Panc1 (cell line): ENCODE results near the gene CPD. TPM values are rescaled to one million over a fixed set of nuclear protein-coding genes. Genes with fewer than 3 reads are reported as not detected.

Source experiments
- ATAC-seq: fragments of 200-7000 bp; cut with Tn5 transposase; 2 replicates; pipeline ENCODE4 v1.9.1; 2020; ENCODE audit warnings: mild to moderate bottlenecking, moderate library complexity
- BruUV-seq: library from RNA; stranded (reverse); fragments of 400-500 nt; replicated peaks from 2 replicates; lab custom pipeline; 2021; lab: Mats Ljungman, UMichigan
- CTCF ChIA-PET: fragments of 300-600 bp; sonication (Branson Sonifier 250); formaldehyde crosslinking; loops from one replicate; lab custom pipeline; 2022; ENCODE audit warnings: antibody characterized with exemption; lab: Charles Lee
- POLR2A ChIA-PET: fragments of 300-600 bp; sonication (Branson Sonifier 250); formaldehyde crosslinking; loops from one replicate; lab custom pipeline; 2022; ENCODE audit warnings: antibody characterized with exemption; lab: Charles Lee
- DNase-seq: peaks from one replicate; pipeline ENCODE4 v3.0.0-alpha.2; 2010; ENCODE audit warnings: low read depth, low spot score
- H3K27ac ChIP-seq: 2 replicates; pipeline ENCODE4 v1.5.1; 2011; ENCODE audit warnings: mild to moderate bottlenecking, low read length, inconsistent platforms
- H3K27me3 ChIP-seq: fragments of 200-500 bp; sonication (Bioruptor generic); 2 replicates; pipeline ENCODE4 v1.6.0; 2014; ENCODE audit warnings: low read length, inconsistent platforms; ENCODE audit not compliant: control insufficient read depth, insufficient read depth
- H3K36me3 ChIP-seq: fragments of 200-500 bp; sonication (Bioruptor generic); 2 replicates; pipeline ENCODE4 v1.5.1; 2014; ENCODE audit warnings: inconsistent platforms, mild to moderate bottlenecking, low read length, moderate library complexity; ENCODE audit not compliant: control insufficient read depth, insufficient read depth
- H3K4me1 ChIP-seq: 2 replicates; pipeline ENCODE4 v1.5.1; 2011; ENCODE audit warnings: inconsistent platforms, mild to moderate bottlenecking, low read length, moderate library complexity; ENCODE audit not compliant: control insufficient read depth, insufficient read depth
- H3K4me3 ChIP-seq, 2 experiments: 2 replicates each; pipeline ENCODE4 v1.5.1; 2011 to 2012; ENCODE audit warnings: low read depth in 2 of 2, low read length in 2 of 2, mild to moderate bottlenecking in 2 of 2, inconsistent platforms in 1 of 2, moderate library complexity in 1 of 2
- H3K9me3 ChIP-seq: fragments of 200-500 bp; sonication (Bioruptor generic); 2 replicates; pipeline ENCODE4 v1.5.1; 2014; ENCODE audit warnings: low read depth, mild to moderate bottlenecking, inconsistent platforms, low read length, moderate library complexity; ENCODE audit not compliant: control insufficient read depth, insufficient read depth
- POLR2AphosphoS5 ChIP-seq: IDR thresholded peaks from 2 replicates; pipeline ENCODE4 v1.6.1; 2012; ENCODE audit warnings: mild to moderate bottlenecking, low read depth, low read length, moderate library complexity
- SIN3A ChIP-seq: IDR thresholded peaks from 2 replicates; pipeline ENCODE4 v1.6.1; 2012; ENCODE audit warnings: low read depth, mild to moderate bottlenecking, low read length, moderate library complexity, borderline replicate concordance; ENCODE audit not compliant: insufficient read depth
- TCF7L2 ChIP-seq: IDR thresholded peaks from 2 replicates; pipeline ENCODE4 v1.6.1; 2011; ENCODE audit warnings: mild to moderate bottlenecking, low read depth, low read length, inconsistent platforms
- in situ Hi-C: cut with HindIII; loops from 2 replicates; pipeline ENCODE4 v1.10.0; 2016; ENCODE audit warnings: low sequenced_read_pairs, low pct_unique_long_range_greater_than_20kb
- intact Hi-C: fragments of 100-400 bp; cut with micrococcal nuclease; formaldehyde crosslinking; loops from one replicate; pipeline ENCODE4 v1.10.0; 2022; ENCODE audit not compliant: unreplicated experiment
- total RNA-seq: library from RNA; stranded (reverse); gene quantifications from one replicate; pipeline ENCODE4 v1.2.1, GENCODE V29; 2021; ENCODE audit not compliant: unreplicated experiment
- TF ChIP-seq, protein P1 (sequence below), 2 experiments: IDR thresholded peaks; 2 replicates each; pipeline ENCODE4 v1.6.1; 2011 to 2012; ENCODE audit warnings: low read depth in 2 of 2, control low read depth in 1 of 2, low read length in 1 of 2, mild to moderate bottlenecking in 1 of 2, moderate library complexity in 1 of 2; ENCODE audit not compliant: insufficient read depth in 1 of 2
- TF ChIP-seq, protein P2 (sequence below): fragments of 450-650 bp; IDR thresholded peaks from 2 replicates; pipeline ENCODE4 v1.5.1; 2017; ENCODE audit warnings: mild to moderate bottlenecking

Gene CPD
- total RNA-seq, 1 experiment from 2014 or later, result 93.0 TPM

DNA sequence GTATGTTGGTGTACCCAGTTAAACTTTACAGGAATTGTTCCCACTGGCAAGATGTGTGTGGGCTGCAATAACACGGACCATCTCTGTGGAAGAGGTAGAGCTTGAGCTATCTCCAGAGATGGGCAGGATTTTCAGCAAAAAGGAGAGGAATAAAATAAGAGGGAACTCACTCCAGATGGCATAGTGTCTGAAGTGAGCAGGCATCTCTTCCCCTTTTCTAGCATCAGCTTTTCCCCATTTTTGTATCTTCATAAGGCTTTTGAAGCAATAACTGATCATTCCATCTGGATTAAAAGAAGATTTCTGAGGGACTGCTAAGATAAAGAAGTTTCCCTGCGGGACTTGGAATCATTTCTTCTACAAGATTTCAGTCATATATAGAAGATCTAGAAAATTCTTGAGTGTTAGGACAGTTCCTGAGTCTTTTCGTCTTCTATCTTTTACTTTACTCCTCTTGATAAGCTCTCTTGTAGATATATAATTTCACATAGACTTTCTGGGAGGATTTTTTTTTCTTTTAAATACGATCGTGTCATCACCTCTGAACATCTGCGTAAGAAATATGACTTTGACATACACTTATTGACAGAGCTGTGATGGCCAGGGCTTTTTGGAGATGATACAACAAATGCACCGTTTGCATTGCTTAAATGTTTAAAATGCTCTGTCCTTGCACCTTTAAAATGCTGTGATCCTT is 2.1 kb downstream of the CPD start:
- no peaks in the 10 kb centered on the region for H3K9me3 ChIP-seq
- POLR2A ChIA-PET, result interaction anchor here (0.6 kb wide), 1 partner anchor 96 kb away, joined by 3 read pairs; no protein-coding TSS in a partner anchor
- intact Hi-C loops, result no loop called here
- peak overlapping the region; percentile 74 to 76 for H3K4me3 ChIP-seq
- no peaks in the 10 kb centered on the region for H3K36me3 ChIP-seq
- H3K4me1 ChIP-seq, result peaks cover 47% of the 10 kb centered on the region
- H3K27ac ChIP-seq, result peak overlapping the region; percentile 91; the same call in 1 of the 2 replicates
- in situ Hi-C loops, result no loop called here
- no peak for TF ChIP-seq SIN3A
- H3K27me3 ChIP-seq, result no peaks in the 10 kb centered on the region
- no TSS peak for BruUV-seq
- CTCF ChIA-PET, result interaction anchor here (0.8 kb wide), 1 partner anchor 40 kb away, joined by 3 read pairs; no protein-coding TSS in a partner anchor
- ATAC-seq, result no peak
- DNase-seq, result no peak

DNA sequence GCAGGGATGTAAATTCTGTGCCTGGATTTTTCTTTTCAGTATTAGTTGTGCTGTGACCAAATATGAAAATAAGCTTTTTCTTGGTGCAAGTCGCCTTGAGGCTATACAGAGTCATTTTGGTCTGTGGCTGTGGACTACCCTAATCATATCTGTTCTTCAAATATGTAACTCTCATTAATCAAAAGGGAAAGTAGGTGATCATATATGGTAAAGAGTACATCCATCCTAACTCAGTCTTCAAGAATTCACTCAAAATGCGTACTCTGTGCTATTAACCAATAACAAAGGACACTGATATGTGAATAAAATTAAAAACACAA is 2.6 kb downstream of the CPD start:
- TF ChIP-seq TCF7L2 (no peak), SIN3A (no peak), POLR2AphosphoS5 (no peak)
- TF ChIP-seq, protein P1, sequence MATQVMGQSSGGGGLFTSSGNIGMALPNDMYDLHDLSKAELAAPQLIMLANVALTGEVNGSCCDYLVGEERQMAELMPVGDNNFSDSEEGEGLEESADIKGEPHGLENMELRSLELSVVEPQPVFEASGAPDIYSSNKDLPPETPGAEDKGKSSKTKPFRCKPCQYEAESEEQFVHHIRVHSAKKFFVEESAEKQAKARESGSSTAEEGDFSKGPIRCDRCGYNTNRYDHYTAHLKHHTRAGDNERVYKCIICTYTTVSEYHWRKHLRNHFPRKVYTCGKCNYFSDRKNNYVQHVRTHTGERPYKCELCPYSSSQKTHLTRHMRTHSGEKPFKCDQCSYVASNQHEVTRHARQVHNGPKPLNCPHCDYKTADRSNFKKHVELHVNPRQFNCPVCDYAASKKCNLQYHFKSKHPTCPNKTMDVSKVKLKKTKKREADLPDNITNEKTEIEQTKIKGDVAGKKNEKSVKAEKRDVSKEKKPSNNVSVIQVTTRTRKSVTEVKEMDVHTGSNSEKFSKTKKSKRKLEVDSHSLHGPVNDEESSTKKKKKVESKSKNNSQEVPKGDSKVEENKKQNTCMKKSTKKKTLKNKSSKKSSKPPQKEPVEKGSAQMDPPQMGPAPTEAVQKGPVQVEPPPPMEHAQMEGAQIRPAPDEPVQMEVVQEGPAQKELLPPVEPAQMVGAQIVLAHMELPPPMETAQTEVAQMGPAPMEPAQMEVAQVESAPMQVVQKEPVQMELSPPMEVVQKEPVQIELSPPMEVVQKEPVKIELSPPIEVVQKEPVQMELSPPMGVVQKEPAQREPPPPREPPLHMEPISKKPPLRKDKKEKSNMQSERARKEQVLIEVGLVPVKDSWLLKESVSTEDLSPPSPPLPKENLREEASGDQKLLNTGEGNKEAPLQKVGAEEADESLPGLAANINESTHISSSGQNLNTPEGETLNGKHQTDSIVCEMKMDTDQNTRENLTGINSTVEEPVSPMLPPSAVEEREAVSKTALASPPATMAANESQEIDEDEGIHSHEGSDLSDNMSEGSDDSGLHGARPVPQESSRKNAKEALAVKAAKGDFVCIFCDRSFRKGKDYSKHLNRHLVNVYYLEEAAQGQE (IDR thresholded peaks at IDR 0.05; ENCODE audit: insufficient read depth in 1 of 2, low read depth in 2 of 2, low read length in 1 of 2), result no peak
- TF ChIP-seq, protein P2, sequence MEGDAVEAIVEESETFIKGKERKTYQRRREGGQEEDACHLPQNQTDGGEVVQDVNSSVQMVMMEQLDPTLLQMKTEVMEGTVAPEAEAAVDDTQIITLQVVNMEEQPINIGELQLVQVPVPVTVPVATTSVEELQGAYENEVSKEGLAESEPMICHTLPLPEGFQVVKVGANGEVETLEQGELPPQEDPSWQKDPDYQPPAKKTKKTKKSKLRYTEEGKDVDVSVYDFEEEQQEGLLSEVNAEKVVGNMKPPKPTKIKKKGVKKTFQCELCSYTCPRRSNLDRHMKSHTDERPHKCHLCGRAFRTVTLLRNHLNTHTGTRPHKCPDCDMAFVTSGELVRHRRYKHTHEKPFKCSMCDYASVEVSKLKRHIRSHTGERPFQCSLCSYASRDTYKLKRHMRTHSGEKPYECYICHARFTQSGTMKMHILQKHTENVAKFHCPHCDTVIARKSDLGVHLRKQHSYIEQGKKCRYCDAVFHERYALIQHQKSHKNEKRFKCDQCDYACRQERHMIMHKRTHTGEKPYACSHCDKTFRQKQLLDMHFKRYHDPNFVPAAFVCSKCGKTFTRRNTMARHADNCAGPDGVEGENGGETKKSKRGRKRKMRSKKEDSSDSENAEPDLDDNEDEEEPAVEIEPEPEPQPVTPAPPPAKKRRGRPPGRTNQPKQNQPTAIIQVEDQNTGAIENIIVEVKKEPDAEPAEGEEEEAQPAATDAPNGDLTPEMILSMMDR, result no peak
- Histone ChIP-seq H3K4me1 (peaks cover 46% of the 10 kb centered on the region), H3K9me3 (no peaks in the 10 kb centered on the region), H3K27me3 (no peaks in the 10 kb centered on the region), H3K4me3 (peak overlapping the region; percentile 21 to 74), H3K36me3 (no peaks in the 10 kb centered on the region), H3K27ac (no peak overlapping the region; the same call in 1 of the 2 replicates)
- intact Hi-C loops (no loop called here), in situ Hi-C loops (no loop called here)
- CTCF ChIA-PET, result interaction anchor here (0.8 kb wide), 1 partner anchor 41 kb away, joined by 3 read pairs; no protein-coding TSS in a partner anchor
- DNase-seq (no peak), ATAC-seq (no peak)
- POLR2A ChIA-PET, result no interaction called here
- no TSS peak for BruUV-seq

DNA sequence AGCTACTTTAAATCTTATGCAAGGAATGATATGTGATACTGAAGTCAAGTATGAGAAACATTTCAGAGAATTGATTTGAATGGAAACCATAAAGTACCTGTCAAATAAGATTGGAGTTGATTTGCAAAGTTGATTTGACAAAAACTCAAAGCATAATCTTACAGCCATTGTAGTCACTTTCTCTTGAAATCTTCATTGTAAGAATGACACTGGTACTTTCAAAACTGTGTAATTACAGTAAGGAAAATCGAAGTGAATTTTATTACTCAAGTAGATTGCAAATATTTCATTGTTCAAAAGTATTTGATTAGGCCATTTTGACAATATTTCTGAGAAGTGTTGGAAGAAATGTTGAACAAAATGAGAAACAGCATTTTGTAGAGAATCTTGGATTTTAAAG is 3.6 kb downstream of the CPD start:
- DNase-seq, result no peak
- Histone ChIP-seq H3K4me3 (no peak overlapping the region), H3K27ac (no peak overlapping the region), H3K4me1 (peaks cover 37% of the 10 kb centered on the region), H3K36me3 (no peaks in the 10 kb centered on the region), H3K9me3 (no peaks in the 10 kb centered on the region), H3K27me3 (no peaks in the 10 kb centered on the region)
- ATAC-seq, result no peak
- intact Hi-C loops, result no loop called here
- TF ChIP-seq, protein P1 (IDR thresholded peaks at IDR 0.05; ENCODE audit: insufficient read depth in 1 of 2, low read depth in 2 of 2, low read length in 1 of 2), result no peak
- TF ChIP-seq SIN3A (no peak), TCF7L2 (no peak), POLR2AphosphoS5 (no peak)
- TF ChIP-seq, protein P2, result no peak
- no TSS peak for BruUV-seq
- ChIA-PET POLR2A (interaction anchor here (0.7 kb wide), 1 partner anchor 91 kb away, joined by 3 read pairs; the partner anchor contains the start of gene BLMH), CTCF (interaction anchor here (0.6 kb wide), 1 partner anchor 46 kb away, joined by 3 read pairs; no protein-coding TSS in a partner anchor)
- in situ Hi-C loops, result no loop called here
